ENCODE data around the gene PKMYT1. TPM values are rescaled to one million over a fixed set of nuclear protein-coding genes. Genes with fewer than 3 reads are reported as not detected.

Gene PKMYT1
- polyA plus RNA-seq, result 3.1 and 3.4 TPM in 2 replicates

DNA sequence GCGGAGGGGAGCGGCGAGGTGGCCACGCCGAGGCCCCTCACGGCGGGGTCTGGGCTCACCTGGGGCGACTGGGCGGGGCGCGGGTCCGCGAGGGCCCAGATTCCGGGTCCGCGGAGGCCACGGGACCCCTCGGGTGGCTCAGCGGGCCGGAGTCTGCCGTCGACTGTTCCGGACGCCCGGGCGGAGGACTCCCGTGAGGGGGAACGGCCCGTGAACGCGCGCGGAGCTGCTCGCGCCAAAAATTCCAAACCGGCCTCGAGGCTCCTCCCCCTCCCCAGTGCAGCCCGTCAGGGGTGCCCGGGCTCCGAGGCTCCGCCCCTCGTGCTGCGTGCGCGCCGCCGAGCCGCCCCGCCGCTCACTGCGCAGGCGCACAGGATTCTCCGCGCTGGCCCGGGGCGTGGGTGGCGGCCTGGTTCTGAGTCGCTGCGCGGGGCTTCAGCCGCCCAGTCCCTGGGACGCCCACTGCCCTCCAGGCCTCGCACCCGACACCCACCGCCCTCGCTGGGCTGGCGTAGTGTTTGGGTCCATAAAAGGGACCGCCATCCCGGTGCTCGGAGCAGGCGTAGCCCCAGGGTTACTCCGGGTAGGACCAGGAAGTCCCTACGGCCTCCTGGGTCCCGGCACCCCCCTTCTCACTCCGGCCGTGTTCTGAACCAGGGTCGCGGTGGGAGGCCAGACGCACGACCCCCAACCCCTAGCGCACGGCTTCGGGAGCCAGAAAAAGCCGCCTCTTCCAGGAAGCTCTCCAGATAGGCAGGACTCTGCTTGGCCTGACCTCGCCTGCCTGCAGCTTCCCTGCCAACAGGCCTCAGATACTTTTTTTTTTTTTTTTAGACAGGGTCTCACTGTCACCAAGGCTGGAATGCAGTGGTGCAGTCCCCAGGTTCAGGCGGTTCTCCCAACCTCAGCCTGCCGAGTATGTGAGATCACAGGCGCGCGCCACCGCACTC is at the start of gene PKMYT1:
PKMYT1 (minus strand) TSS at position 220 of the 950 bp plus-strand sequence. CDS start 789 bp downstream, outside the sequence.

DNA sequence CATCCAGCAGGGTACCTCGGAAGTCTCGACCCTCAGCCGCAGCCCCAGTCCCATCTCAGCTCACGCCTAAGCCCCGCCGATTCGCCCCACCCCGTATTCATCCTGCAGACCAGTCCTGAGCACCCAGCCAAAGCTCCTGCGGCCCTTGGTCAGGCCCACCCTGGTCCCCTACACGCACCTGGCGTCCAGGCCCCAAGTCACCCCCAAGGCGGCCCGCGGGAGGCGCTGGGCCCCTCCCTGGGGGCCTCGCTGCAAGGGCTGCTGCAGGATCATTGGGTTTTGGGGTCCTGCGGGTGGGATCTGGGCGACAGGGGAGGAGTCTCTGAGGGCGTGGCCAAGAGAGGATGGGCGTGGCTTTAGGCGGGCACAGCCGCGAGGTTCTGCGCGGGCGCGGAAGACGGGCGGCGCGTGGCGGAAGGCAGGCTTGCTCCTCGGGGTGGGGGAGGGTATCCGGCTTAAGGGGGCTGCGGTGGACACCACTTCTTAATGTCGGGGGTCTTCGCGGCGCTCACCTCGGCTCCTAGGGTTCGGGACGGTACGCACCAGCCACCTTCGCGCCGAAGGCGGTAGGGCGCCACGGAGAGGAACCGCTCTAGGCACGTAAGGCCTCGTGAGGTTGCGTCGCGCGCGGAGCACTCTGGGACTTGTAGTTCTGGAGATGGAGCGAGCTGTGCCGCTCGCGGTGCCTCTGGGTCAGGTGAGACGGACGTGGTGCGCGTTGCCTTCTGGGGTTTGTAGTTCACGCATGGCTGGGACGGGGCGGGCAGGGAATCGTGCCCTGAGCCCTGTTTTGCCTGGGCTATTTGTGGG is 43.6 kb upstream of the PKMYT1 start, which contains the start of the genes HCFC1R1 and THOC6:
HCFC1R1 (minus strand) TSS at position 274 of the 810 bp plus-strand sequence; CDS start at position 273, 1 bp downstream.
THOC6 (plus strand) TSS at position 367 of the 810 bp plus-strand sequence; CDS start at position 659, 292 bp downstream.

DNA sequence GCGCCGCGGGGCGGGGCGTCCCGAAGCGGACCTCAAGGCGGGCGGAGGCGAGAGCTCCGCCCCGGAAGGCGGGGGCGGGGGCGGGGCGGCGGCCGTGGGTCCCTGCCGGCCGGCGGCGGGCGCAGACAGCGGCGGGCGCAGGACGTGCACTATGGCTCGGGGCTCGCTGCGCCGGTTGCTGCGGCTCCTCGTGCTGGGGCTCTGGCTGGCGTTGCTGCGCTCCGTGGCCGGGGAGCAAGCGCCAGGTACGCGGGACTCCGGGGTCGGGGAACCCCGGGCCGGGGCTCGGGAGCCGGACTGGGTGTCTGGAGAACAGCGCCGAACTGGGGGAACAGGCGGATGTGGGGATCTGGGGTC is 40.0 kb upstream of the PKMYT1 start, which contains the start of gene TNFRSF12A:
TNFRSF12A (plus strand) TSS at position 122 of the 357 bp plus-strand sequence; CDS start at position 152, 30 bp downstream.

DNA sequence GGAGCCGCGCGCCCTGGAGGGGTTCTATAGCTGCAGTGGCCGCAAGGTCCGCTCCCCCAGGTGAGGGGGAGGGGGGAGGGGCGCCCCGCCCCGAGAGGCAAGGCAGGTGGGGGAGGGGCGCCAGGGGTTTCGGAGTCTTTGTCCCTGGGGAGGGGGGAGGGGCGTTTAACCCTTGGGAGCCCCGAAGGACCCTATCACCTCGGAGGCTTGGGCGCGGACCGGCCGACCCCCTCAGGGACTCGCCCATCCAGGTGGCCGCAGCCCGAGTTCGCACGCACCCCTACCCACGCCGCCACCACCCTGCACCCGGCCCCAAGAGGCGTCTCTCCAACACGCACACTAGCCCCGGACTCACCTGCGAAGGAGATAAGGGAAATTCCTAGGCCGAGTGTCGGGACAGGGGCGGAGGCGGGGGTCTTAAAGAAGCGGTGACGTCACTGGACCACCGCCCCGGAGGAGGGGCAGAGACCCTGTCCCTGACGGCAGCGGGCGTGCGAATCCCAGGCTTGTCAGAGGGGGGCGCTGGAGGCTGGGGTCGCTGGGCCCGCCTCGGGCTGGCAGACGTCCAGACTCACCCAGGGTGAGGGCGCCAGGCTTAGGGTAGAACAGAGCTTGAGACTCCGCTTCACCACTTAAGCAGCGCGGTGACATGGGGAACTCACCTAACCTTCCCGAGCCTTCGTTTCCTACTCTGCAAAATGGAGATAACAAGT is 37.7 kb upstream of the PKMYT1 start, which contains the start of gene CLDN6:
CLDN6 (minus strand) TSS at position 390 of the 713 bp plus-strand sequence. CDS start 2,162 bp downstream, outside the sequence.

DNA sequence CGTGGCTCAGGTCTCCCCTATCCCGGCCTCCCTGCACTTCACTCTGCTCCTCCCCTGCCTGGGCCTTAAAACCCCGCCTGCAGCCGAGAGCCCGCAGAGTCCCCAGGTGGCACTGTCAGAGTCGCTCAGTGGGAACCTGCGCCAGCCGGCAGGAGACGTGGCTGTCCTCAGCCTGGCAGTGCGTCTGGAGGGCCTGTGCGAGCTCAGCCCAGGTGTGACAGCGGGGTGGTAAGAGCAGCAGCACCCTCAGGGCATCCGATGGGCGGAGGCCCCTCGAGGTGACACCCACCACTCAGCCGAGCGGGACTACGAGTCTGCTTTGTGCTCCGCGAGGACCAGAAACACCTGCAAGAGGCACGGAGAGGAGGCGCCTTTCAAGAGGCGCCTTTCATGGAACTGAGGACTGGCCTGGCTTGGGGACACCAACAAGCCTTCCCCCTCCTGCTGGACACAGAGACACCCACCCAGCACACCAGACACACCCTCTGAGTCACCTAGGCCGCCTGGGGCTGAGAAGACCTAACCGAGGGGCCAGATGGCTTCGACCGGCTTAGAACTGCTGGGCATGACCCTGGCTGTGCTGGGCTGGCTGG is 32.7 kb upstream of the PKMYT1 start, which contains the start of gene CLDN9:
CLDN9 (plus strand) TSS at position 96 of the 593 bp plus-strand sequence; CDS start at position 536, 440 bp downstream.

DNA sequence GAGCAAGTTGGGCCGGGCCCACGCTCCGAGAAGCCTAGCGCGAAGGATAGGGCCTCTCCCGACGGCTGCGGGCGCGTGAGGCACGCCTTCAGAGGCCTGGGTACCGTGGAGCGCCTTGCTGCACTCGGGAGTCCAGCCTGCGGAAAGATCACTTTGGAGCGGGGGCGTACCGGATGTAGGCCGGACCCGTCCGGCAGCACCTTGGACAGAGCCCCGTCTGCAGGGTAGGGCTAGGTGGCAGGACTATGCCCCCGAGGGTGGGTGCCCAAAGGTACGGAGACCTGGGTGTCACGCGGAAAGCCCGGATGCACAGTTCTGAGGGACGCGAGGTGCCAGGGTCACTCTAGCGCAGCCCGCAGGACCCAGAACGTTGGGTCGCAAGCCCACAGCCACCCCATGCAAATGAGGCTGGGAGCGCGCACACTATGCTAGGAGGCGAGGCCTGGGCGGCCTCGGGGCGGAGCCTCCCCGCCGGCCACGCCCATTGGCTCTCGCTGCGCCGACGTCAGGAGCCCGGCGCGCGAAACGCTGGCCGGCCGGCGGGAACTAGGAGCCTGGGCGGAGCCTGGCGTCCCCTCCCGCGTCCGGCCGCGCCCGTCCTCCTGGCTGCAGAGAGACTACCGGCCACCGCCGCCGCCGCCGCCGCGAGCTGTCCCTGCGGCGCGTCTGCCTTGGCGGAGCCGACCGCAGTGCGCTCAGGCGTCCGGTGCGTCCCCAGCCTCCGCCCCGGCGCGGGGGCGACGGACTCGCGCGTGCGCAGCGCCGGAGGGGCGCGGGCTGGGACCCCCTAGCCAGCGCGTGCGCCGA is 11.3 kb downstream of the PKMYT1 start, which contains the start of gene PAQR4:
PAQR4 (plus strand) TSS at position 611 of the 807 bp plus-strand sequence. CDS start 327 bp downstream, outside the sequence.

DNA sequence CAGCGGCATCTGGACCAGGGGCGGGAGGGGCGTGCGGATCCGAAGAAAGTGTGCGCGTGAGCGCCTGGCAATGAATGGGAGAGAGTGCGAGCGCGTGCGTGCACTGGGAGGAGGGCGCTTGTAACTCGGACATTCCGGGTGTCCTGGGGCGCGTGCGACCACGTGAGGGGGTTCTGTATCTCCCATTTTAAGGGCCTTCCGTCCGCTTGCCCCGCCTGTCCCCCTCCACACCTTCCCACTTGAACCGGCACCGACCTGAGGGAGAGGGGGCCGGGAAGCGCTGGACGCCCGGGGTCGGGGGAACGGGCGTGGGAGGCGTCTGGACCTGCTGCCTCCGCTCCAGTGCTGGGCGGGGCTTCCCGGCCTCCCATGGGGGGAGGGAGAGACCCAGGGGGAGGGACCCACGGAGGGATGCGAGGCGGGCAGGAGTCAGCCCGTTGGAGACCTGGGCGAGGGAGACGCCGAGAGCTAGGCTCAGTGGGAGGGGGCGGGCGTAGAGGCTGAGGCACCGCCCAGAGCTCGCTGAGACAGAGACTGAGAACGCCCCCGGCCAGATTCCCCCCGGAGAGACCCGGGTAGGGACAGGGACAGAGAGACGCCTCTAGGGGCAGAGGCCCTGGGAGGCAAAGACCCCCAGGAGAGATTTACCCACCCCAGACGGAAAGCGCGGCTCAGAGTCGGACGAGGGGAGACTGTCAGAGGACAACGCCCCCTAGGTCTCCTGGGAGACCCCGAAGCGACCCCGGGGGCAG is 16.3 kb downstream of the PKMYT1 start, which contains the start of gene KREMEN2:
KREMEN2 (plus strand) TSS at position 553 of the 752 bp plus-strand sequence. CDS start 246 bp downstream, outside the sequence.

Other genes with a start within 250 kb of the PKMYT1 start
- gene SRRM2, start 227.8 kb downstream of the PKMYT1 start, polyA plus RNA-seq, result 36.8 and 60.4 TPM in 2 replicates
- 1,180 and 1,450 TPM in 2 replicates for gene ELOB, start 203.2 kb downstream of the PKMYT1 start, polyA plus RNA-seq
- gene PRSS33, start 192.9 kb downstream of the PKMYT1 start, polyA plus RNA-seq, result not detected in 2 replicates
- gene PRSS41, start 182.0 kb downstream of the PKMYT1 start, polyA plus RNA-seq, result not detected in 2 replicates
- gene PRSS21, start 163.2 kb downstream of the PKMYT1 start, polyA plus RNA-seq, result not detected in 2 replicates
- not detected in 2 replicates for gene ZG16B, start 150.1 kb downstream of the PKMYT1 start, polyA plus RNA-seq
- gene PRSS22, start 122.3 kb downstream of the PKMYT1 start, polyA plus RNA-seq, result 1.9 and 3.8 TPM in 2 replicates
- gene FLYWCH2, start 97.2 kb downstream of the PKMYT1 start, polyA plus RNA-seq, result 3.5 and 8.7 TPM in 2 replicates
- gene FLYWCH1, start 68.5 kb downstream of the PKMYT1 start, polyA plus RNA-seq, result 3.2 and 4.7 TPM in 2 replicates
- gene KREMEN2, start 16.2 kb downstream of the PKMYT1 start, polyA plus RNA-seq, result not detected in 2 replicates
- gene PAQR4, start 11.1 kb downstream of the PKMYT1 start, polyA plus RNA-seq, result 0.26 TPM in 1 of 2 replicates, not detected in the other
- 0.23 TPM in 1 of 2 replicates, not detected in the other for gene CLDN9, start 32.5 kb upstream of the PKMYT1 start, polyA plus RNA-seq
- not detected in 2 replicates for gene CLDN6, start 37.7 kb upstream of the PKMYT1 start, polyA plus RNA-seq
- gene TNFRSF12A, start 39.9 kb upstream of the PKMYT1 start, polyA plus RNA-seq, result 1.9 TPM in 1 of 2 replicates, not detected in the other
- gene HCFC1R1, start 43.5 kb upstream of the PKMYT1 start, polyA plus RNA-seq, result 67.2 and 82.7 TPM in 2 replicates
- 0.93 and 1.8 TPM in 2 replicates for gene THOC6, start 43.6 kb upstream of the PKMYT1 start, polyA plus RNA-seq
- gene BICDL2, start 56.5 kb upstream of the PKMYT1 start, polyA plus RNA-seq, result not detected in 2 replicates
- 0.20 TPM in 1 of 2 replicates, not detected in the other for gene MMP25, start 66.1 kb upstream of the PKMYT1 start, polyA plus RNA-seq
- gene IL32, start 85.2 kb upstream of the PKMYT1 start, polyA plus RNA-seq, result not detected in 2 replicates
- gene ZSCAN10, start 118.8 kb upstream of the PKMYT1 start, polyA plus RNA-seq, result not detected in 2 replicates
- gene ZNF205, start 132.1 kb upstream of the PKMYT1 start, polyA plus RNA-seq, result not detected in 2 replicates
- gene ZNF213, start 154.6 kb upstream of the PKMYT1 start, polyA plus RNA-seq, result 1.9 and 3.4 TPM in 2 replicates
- 0.27 TPM in 1 of 2 replicates, not detected in the other for gene OR1F1, start 207.8 kb upstream of the PKMYT1 start, polyA plus RNA-seq

Measured in Purkinje cell (primary cell).